SK-N-MC (cell line): ENCODE measurements around the gene ROBO2.

Experiments
- EZH2 ChIP-seq: fragments of 200-600 bp; sonication (generic); IDR thresholded peaks from one replicate; pipeline ENCODE4 v1.6.1; 2017; ENCODE audit warnings: antibody characterized with exemption
- FOXP2 ChIP-seq: optimal IDR thresholded peaks from 2 replicates; pipeline ENCODE3; 2011; ENCODE audit warnings: mild to moderate bottlenecking, moderate library complexity; ENCODE audit not compliant: insufficient read depth; ENCODE audit errors: extremely low read length, control extremely low read depth

DNA sequence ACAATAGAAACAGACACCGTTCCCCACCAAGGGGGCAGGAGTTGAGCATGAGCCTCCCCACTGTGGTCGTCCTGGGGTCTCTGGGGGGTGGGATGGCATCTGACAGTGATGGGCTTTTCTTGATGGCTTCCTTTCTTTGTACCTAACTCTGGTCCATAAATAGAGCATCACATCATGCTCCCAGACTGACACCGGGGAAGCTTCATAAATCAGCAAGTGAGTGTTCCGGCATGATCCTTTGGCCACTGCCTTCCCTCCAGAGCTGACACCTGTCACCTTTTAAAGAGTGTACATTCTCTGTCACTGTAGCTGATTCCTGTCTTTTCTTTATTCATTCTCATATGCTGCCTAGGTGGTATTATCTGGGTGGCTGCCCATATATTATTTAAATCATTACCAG, 129.9 kb downstream of the ROBO2 start:
- TF ChIP-seq FOXP2 (no peak), EZH2 (no peak)
